Mucosa of gallbladder (tissue), 1 donor: Measurements from ENCODE around the gene ANTXRL. TPM values are rescaled to one million over a fixed set of nuclear protein-coding genes. Genes with fewer than 3 reads are reported as not detected.
"Not testable (repeated sequence)": the region's sequence is repeated elsewhere in the genome, so short reads cannot be mapped to it uniquely, and the experiment has no call there.

Experiments
- DNase-seq: peaks from one replicate; pipeline ENCODE4 v3.0.0-alpha.2; 2020; ENCODE audit warnings: low spot score
- total RNA-seq: library from RNA; stranded (reverse); gene quantifications from one replicate; pipeline ENCODE4 v1.2.1, GENCODE V29; 2021
- donor health status: DM: no; HTN: no; CAD: no.

Gene ANTXRL
- total RNA-seq, 1 donor from 2014 or later: not detected

GRCh38 chr10:46307281-46308112 lies 20.7 kb downstream of the ANTXRL start:
- no peak for DNase-seq

- no peak for DNase-seq
Measured at GRCh38 chr10:46308113-46308415, 21.3 kb downstream of the ANTXRL start.

- no peak for DNase-seq
Measured at GRCh38 chr10:46308666-46309450, 22.1 kb downstream of the ANTXRL start.

- no peak for DNase-seq
Measured at GRCh38 chr10:46309511-46310142, 22.8 kb downstream of the ANTXRL start.

- DNase-seq: no peak
Measured at GRCh38 chr10:46310143-46310514, 23.3 kb downstream of the ANTXRL start.

GRCh38 chr10:46310851-46311250 lies 24.1 kb downstream of the ANTXRL start:
- DNase-seq: no peak

- DNase-seq: no peak
Measured at GRCh38 chr10:46311501-46311951, 24.7 kb downstream of the ANTXRL start.

- DNase-seq: not testable (repeated sequence)
Measured at GRCh38 chr10:46311961-46312431, 25.2 kb downstream of the ANTXRL start.

- DNase-seq: no peak
Measured at GRCh38 chr10:46312953-46313352, 26.2 kb downstream of the ANTXRL start.

GRCh38 chr10:46314071-46314470 lies 27.3 kb downstream of the ANTXRL start:
- DNase-seq: no peak

- peak; percentile 67 for DNase-seq
Measured at GRCh38 chr10:46315071-46315860, 28.5 kb downstream of the ANTXRL start.

- no peak for DNase-seq
Measured at GRCh38 chr10:46317370-46317769, 30.6 kb downstream of the ANTXRL start.

GRCh38 chr10:46317889-46318288 lies 31.1 kb downstream of the ANTXRL start:
- no peak for DNase-seq

GRCh38 chr10:46318799-46319198 lies 32.0 kb downstream of the ANTXRL start:
- no peak for DNase-seq

GRCh38 chr10:46319389-46319788 lies 32.6 kb downstream of the ANTXRL start:
- DNase-seq: no peak

- DNase-seq: no peak
Measured at GRCh38 chr10:46321770-46322169, 35.0 kb downstream of the ANTXRL start.

GRCh38 chr10:46323176-46323575 lies 36.4 kb downstream of the ANTXRL start:
- DNase-seq: no peak

GRCh38 chr10:46325021-46325420 lies 38.2 kb downstream of the ANTXRL start:
- DNase-seq: no peak

GRCh38 chr10:46326066-46326465 lies 39.3 kb downstream of the ANTXRL start:
- DNase-seq: no peak

GRCh38 chr10:46326971-46327370 lies 40.2 kb downstream of the ANTXRL start:
- DNase-seq: no peak

GRCh38 chr10:46327685-46328084 lies 40.9 kb downstream of the ANTXRL start:
- DNase-seq: no peak
